Panc1 (cell line): ENCODE data around the gene GFPT1. TPM values are rescaled to one million over a fixed set of nuclear protein-coding genes. Genes with fewer than 3 reads are reported as not detected.

Experiments used
- ATAC-seq: fragments of 200-7000 bp; cut with Tn5 transposase; 2 replicates; pipeline ENCODE4 v1.9.1; 2020; ENCODE audit warnings: mild to moderate bottlenecking, moderate library complexity
- BruUV-seq: library from RNA; stranded (reverse); fragments of 400-500 nt; replicated peaks from 2 replicates; lab custom pipeline; 2021; lab: Mats Ljungman, UMichigan
- CTCF ChIA-PET: fragments of 300-600 bp; sonication (Branson Sonifier 250); formaldehyde crosslinking; loops from one replicate; lab custom pipeline; 2022; ENCODE audit warnings: antibody characterized with exemption; lab: Charles Lee
- POLR2A ChIA-PET: fragments of 300-600 bp; sonication (Branson Sonifier 250); formaldehyde crosslinking; loops from one replicate; lab custom pipeline; 2022; ENCODE audit warnings: antibody characterized with exemption; lab: Charles Lee
- DNase-seq: peaks from one replicate; pipeline ENCODE4 v3.0.0-alpha.2; 2010; ENCODE audit warnings: low read depth, low spot score
- H3K27ac ChIP-seq: 2 replicates; pipeline ENCODE4 v1.5.1; 2011; ENCODE audit warnings: mild to moderate bottlenecking, low read length, inconsistent platforms
- H3K27me3 ChIP-seq: fragments of 200-500 bp; sonication (Bioruptor generic); 2 replicates; pipeline ENCODE4 v1.6.0; 2014; ENCODE audit warnings: low read length, inconsistent platforms; ENCODE audit not compliant: control insufficient read depth, insufficient read depth
- H3K36me3 ChIP-seq: fragments of 200-500 bp; sonication (Bioruptor generic); 2 replicates; pipeline ENCODE4 v1.5.1; 2014; ENCODE audit warnings: inconsistent platforms, mild to moderate bottlenecking, low read length, moderate library complexity; ENCODE audit not compliant: control insufficient read depth, insufficient read depth
- H3K4me1 ChIP-seq: 2 replicates; pipeline ENCODE4 v1.5.1; 2011; ENCODE audit warnings: inconsistent platforms, mild to moderate bottlenecking, low read length, moderate library complexity; ENCODE audit not compliant: control insufficient read depth, insufficient read depth
- H3K4me3 ChIP-seq, 2 experiments: 2 replicates each; pipeline ENCODE4 v1.5.1; 2011 to 2012; ENCODE audit warnings: low read depth in 2 of 2, low read length in 2 of 2, mild to moderate bottlenecking in 2 of 2, inconsistent platforms in 1 of 2, moderate library complexity in 1 of 2
- H3K9me3 ChIP-seq: fragments of 200-500 bp; sonication (Bioruptor generic); 2 replicates; pipeline ENCODE4 v1.5.1; 2014; ENCODE audit warnings: low read depth, mild to moderate bottlenecking, inconsistent platforms, low read length, moderate library complexity; ENCODE audit not compliant: control insufficient read depth, insufficient read depth
- POLR2AphosphoS5 ChIP-seq: IDR thresholded peaks from 2 replicates; pipeline ENCODE4 v1.6.1; 2012; ENCODE audit warnings: mild to moderate bottlenecking, low read depth, low read length, moderate library complexity
- REST ChIP-seq, 2 experiments: IDR thresholded peaks; 2 replicates each; pipeline ENCODE4 v1.6.1; 2011 to 2012; ENCODE audit warnings: low read depth in 2 of 2, control low read depth in 1 of 2, low read length in 1 of 2, mild to moderate bottlenecking in 1 of 2, moderate library complexity in 1 of 2; ENCODE audit not compliant: insufficient read depth in 1 of 2
- SIN3A ChIP-seq: IDR thresholded peaks from 2 replicates; pipeline ENCODE4 v1.6.1; 2012; ENCODE audit warnings: low read depth, mild to moderate bottlenecking, low read length, moderate library complexity, borderline replicate concordance; ENCODE audit not compliant: insufficient read depth
- TCF7L2 ChIP-seq: IDR thresholded peaks from 2 replicates; pipeline ENCODE4 v1.6.1; 2011; ENCODE audit warnings: mild to moderate bottlenecking, low read depth, low read length, inconsistent platforms
- in situ Hi-C: cut with HindIII; loops from 2 replicates; pipeline ENCODE4 v1.10.0; 2016; ENCODE audit warnings: low sequenced_read_pairs, low pct_unique_long_range_greater_than_20kb
- intact Hi-C: fragments of 100-400 bp; cut with micrococcal nuclease; formaldehyde crosslinking; loops from one replicate; pipeline ENCODE4 v1.10.0; 2022; ENCODE audit not compliant: unreplicated experiment
- total RNA-seq: library from RNA; stranded (reverse); gene quantifications from one replicate; pipeline ENCODE4 v1.2.1, GENCODE V29; 2021; ENCODE audit not compliant: unreplicated experiment
- TF ChIP-seq, protein P1 (sequence below): fragments of 450-650 bp; IDR thresholded peaks from 2 replicates; pipeline ENCODE4 v1.5.1; 2017; ENCODE audit warnings: mild to moderate bottlenecking

Gene GFPT1
- total RNA-seq, 1 experiment from 2014 or later: 53.0 TPM

DNA sequence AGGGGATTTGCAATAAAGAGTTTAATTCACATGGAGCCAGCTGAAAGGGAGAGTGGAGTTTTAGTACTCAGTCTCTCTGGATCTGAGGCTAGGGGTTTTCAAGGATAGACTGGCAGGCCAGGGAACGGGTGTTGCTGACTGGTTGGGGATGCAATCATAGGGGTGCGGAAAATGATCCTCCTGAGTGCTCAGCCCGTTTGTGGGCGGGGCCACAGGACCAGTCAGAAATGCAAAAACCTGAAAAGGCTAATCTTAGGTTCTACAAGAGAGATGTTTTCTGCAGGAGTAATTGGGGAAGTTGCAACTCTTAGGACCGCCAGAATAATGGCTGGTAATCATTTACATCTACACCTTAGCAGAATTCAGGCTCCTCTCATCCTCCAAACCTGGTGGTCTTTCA is 47.7 kb upstream of the GFPT1 start:
- H3K27me3 ChIP-seq: no peaks in the 10 kb centered on the region
- H3K27ac ChIP-seq: no peak overlapping the region
- H3K9me3 ChIP-seq: no peaks in the 10 kb centered on the region
- ChIA-PET POLR2A (no interaction called here), CTCF (no interaction called here)
- no peaks in the 10 kb centered on the region; the same call in none of the 2 replicates for H3K36me3 ChIP-seq
- BruUV-seq: no TSS peak
- H3K4me3 ChIP-seq: no peak overlapping the region
- TF ChIP-seq TCF7L2 (no peak), POLR2AphosphoS5 (no peak), REST (IDR thresholded peaks at IDR 0.05; ENCODE audit: insufficient read depth in 1 of 2, low read depth in 2 of 2, low read length in 1 of 2) (no peak), SIN3A (no peak)
- TF ChIP-seq, protein P1, sequence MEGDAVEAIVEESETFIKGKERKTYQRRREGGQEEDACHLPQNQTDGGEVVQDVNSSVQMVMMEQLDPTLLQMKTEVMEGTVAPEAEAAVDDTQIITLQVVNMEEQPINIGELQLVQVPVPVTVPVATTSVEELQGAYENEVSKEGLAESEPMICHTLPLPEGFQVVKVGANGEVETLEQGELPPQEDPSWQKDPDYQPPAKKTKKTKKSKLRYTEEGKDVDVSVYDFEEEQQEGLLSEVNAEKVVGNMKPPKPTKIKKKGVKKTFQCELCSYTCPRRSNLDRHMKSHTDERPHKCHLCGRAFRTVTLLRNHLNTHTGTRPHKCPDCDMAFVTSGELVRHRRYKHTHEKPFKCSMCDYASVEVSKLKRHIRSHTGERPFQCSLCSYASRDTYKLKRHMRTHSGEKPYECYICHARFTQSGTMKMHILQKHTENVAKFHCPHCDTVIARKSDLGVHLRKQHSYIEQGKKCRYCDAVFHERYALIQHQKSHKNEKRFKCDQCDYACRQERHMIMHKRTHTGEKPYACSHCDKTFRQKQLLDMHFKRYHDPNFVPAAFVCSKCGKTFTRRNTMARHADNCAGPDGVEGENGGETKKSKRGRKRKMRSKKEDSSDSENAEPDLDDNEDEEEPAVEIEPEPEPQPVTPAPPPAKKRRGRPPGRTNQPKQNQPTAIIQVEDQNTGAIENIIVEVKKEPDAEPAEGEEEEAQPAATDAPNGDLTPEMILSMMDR: no peak
- H3K4me1 ChIP-seq: peaks cover 13% of the 10 kb centered on the region
- intact Hi-C loops (no loop called here), in situ Hi-C loops (no loop called here)
- ATAC-seq (no peak), DNase-seq (no peak)

- CTCF ChIA-PET: interaction anchor here (0.8 kb wide), 1 partner anchor 31 kb away, joined by 7 read pairs; no protein-coding TSS in a partner anchor
- in situ Hi-C loops: no loop called here
Measured at GRCh38 chr2:69429491-69430183, 42.6 kb upstream of the GFPT1 start.

More at GRCh38 chr2:69429491-69430183, 42.6 kb upstream of the GFPT1 start:
- Histone ChIP-seq H3K4me3 (no peak overlapping the region), H3K27me3 (no peaks in the 10 kb centered on the region), H3K36me3 (no peaks in the 10 kb centered on the region; the same call in 1 of the 2 replicates), H3K27ac (no peak overlapping the region), H3K4me1 (no peaks in the 10 kb centered on the region), H3K9me3 (no peaks in the 10 kb centered on the region)
- TF ChIP-seq REST (IDR thresholded peaks at IDR 0.05; ENCODE audit: insufficient read depth in 1 of 2, low read depth in 2 of 2, low read length in 1 of 2) (no peak), SIN3A (no peak), POLR2AphosphoS5 (no peak), TCF7L2 (no peak)
- TF ChIP-seq, protein P1: no peak
- no TSS peak for BruUV-seq
- intact Hi-C loops: no loop called here
- no peak for ATAC-seq
- POLR2A ChIA-PET: interaction anchor here (0.6 kb wide), 1 partner anchor 29 kb away, joined by 3 read pairs; no protein-coding TSS in a partner anchor
- DNase-seq: no peak
